ENCODE data around the gene GALNT8.
"Not testable (repeated sequence)": the region's sequence is repeated elsewhere in the genome, so short reads cannot be mapped to it uniquely, and the experiment has no call there.

The GALNT8 gene

GRCh38 chr12:4743046-4743445 is 22.8 kb downstream of the GALNT8 start:
- no peak for DNase-seq (ENCODE audit: low read depth)

GRCh38 chr12:4744709-4745108 is 24.5 kb downstream of the GALNT8 start:
- DNase-seq (ENCODE audit: low read depth), result no peak

- no peak for DNase-seq (ENCODE audit: low read depth)
These were observed 25.0 kb downstream of the GALNT8 start for GRCh38 chr12:4745249-4745648.

GRCh38 chr12:4751654-4752053 is 31.5 kb downstream of the GALNT8 start:
- not testable (repeated sequence) for DNase-seq (ENCODE audit: low read depth)

GRCh38 chr12:4762773-4763172 is 42.6 kb downstream of the GALNT8 start:
- DNase-seq (ENCODE audit: low read depth), result no peak

- no peak for DNase-seq (ENCODE audit: low read depth)
These were observed 43.3 kb downstream of the GALNT8 start for GRCh38 chr12:4763549-4763948.

- no peak for DNase-seq (ENCODE audit: low read depth)
These were observed 46.2 kb downstream of the GALNT8 start for GRCh38 chr12:4766445-4766844.

GRCh38 chr12:4767186-4767585 is 47.0 kb downstream of the GALNT8 start:
- DNase-seq (ENCODE audit: low read depth), result no peak

- no peak for DNase-seq (ENCODE audit: low read depth)
These were observed 48.1 kb downstream of the GALNT8 start for GRCh38 chr12:4768341-4768740.

- no peak for DNase-seq (ENCODE audit: low read depth)
These were observed 48.9 kb downstream of the GALNT8 start for GRCh38 chr12:4769073-4769472.

- no peak for DNase-seq (ENCODE audit: low read depth)
These were observed 51.2 kb downstream of the GALNT8 start for GRCh38 chr12:4771172-4771959.

GRCh38 chr12:4771960-4772566 is 51.9 kb downstream of the GALNT8 start:
- no peak for DNase-seq (ENCODE audit: low read depth)

- no peak for DNase-seq (ENCODE audit: low read depth)
These were observed 55.7 kb downstream of the GALNT8 start for GRCh38 chr12:4775936-4776335.

GRCh38 chr12:4779749-4780148 is 59.5 kb downstream of the GALNT8 start:
- no peak for DNase-seq (ENCODE audit: low read depth)

GRCh38 chr12:4780641-4781611 is 60.7 kb downstream of the GALNT8 start:
- no peak for DNase-seq (ENCODE audit: low read depth)

GRCh38 chr12:4784404-4785054 is 64.3 kb downstream of the GALNT8 start:
- no peak for DNase-seq (ENCODE audit: low read depth)

- DNase-seq (ENCODE audit: low read depth), result no peak
These were observed 66.6 kb downstream of the GALNT8 start for GRCh38 chr12:4786795-4787194.

GRCh38 chr12:4787965-4788364 is 67.8 kb downstream of the GALNT8 start:
- DNase-seq (ENCODE audit: low read depth), result no peak

GRCh38 chr12:4789776-4790175 is 69.6 kb downstream of the GALNT8 start:
- no peak for DNase-seq (ENCODE audit: low read depth)

GRCh38 chr12:4791497-4791896 is 71.3 kb downstream of the GALNT8 start:
- DNase-seq (ENCODE audit: low read depth), result no peak

GRCh38 chr12:4794491-4794890 is 74.3 kb downstream of the GALNT8 start:
- no peak for DNase-seq (ENCODE audit: low read depth)

GRCh38 chr12:4796216-4796615 is 76.0 kb downstream of the GALNT8 start:
- no peak for DNase-seq (ENCODE audit: low read depth)
